Gastrocnemius medialis (tissue), 4 donors: Measurements from ENCODE around the gene BCR.

Experiments
- CTCF ChIP-seq, 5 experiments: fragments of 450-650 bp in 3 of 5; fragments of 200-600 bp in 2 of 5; sonication (generic) in 2 of 5; IDR thresholded peaks in 4 of 5; conservative IDR thresholded peaks in 1 of 5; 1 replicate in 4 of 5; 2 replicates in 1 of 5; pipeline ENCODE4 v1.5.1; 2016 to 2019; ENCODE audit warnings: antibody characterized with exemption in 5 of 5, mild to moderate bottlenecking in 3 of 5, moderate library complexity in 3 of 5
- POLR2A ChIP-seq, 2 donors: fragments of 450-650 bp; IDR thresholded peaks; one replicate each; pipeline ENCODE4 v1.6.1; 2017; ENCODE audit warnings: antibody characterized with exemption in 2 of 2, mild to moderate bottlenecking in 2 of 2, moderate library complexity in 2 of 2

GRCh38 chr22:23284504-23285033 lies 104.3 kb downstream of the BCR start:
- TF ChIP-seq CTCF (IDR thresholded peaks at IDR 0.05 in 4 of 5, conservative IDR thresholded peaks at IDR 0.05 in 1 of 5) (no peak), POLR2A (IDR thresholded peaks at IDR 0.05) (no peak)
